ENCODE results near the gene STKLD1.
"Not testable (repeated sequence)": the region's sequence is repeated elsewhere in the genome, so short reads cannot be mapped to it uniquely, and the experiment has no call there.

Gene STKLD1

DNA sequence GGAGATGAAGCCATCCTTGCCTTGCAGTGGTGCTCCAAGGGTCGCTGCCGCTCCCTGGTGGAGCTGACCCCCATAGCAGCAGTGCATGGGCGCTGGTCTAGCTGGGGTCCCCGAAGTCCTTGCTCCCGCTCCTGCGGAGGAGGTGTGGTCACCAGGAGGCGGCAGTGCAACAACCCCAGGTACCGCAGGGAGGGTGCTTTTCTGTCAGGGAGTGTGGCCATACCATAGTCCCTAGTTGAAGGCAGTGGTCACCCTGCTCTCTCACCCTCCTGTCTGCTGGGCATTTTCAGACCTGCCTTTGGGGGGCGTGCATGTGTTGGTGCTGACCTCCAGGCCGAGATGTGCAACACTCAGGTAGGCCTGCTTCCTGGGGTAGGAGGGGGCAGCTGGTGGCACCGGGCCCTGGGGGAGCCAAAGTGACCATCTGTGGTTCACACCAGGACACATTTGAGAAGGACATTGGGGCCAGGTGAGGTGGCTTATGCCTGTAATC, 57.2 kb downstream of the STKLD1 start:
- no peak for DNase-seq (ENCODE audit: insufficient read length, low spot score)
- no peak for FAIRE-seq

GRCh38 chr9:133436681-133437080, 60.5 kb downstream of the STKLD1 start:
- FAIRE-seq (no peak), DNase-seq (ENCODE audit: insufficient read length, low spot score) (no peak)

- DNase-seq (ENCODE audit: insufficient read length, low spot score) (no peak), FAIRE-seq (no peak)
Observed at GRCh38 chr9:133437753-133438531, 61.8 kb downstream of the STKLD1 start.

GRCh38 chr9:133439337-133439736, 63.2 kb downstream of the STKLD1 start:
- FAIRE-seq (no peak), DNase-seq (ENCODE audit: insufficient read length, low spot score) (no peak)

DNA sequence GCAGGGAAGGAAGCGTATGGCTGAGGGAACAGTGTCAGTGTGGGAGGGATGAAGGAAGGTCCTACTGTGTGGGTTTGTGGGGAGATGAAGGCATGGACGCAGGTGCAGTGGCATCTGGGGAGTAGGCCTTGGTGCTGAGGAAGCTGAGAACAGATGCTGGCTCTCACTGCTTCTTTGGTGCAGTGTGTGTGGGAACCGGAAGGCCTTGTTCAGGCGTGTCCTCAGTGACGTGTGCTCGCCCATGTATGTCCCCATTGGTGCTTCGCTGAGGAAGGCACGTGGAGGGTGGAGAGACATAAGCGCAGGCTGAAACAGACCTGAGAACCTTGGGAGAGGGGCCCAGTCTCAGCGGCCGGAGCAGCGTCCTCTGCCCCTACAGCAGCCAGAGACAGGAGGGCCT, 64.7 kb downstream of the STKLD1 start:
- FAIRE-seq (no peak), DNase-seq (ENCODE audit: insufficient read length, low spot score) (no peak)

DNA sequence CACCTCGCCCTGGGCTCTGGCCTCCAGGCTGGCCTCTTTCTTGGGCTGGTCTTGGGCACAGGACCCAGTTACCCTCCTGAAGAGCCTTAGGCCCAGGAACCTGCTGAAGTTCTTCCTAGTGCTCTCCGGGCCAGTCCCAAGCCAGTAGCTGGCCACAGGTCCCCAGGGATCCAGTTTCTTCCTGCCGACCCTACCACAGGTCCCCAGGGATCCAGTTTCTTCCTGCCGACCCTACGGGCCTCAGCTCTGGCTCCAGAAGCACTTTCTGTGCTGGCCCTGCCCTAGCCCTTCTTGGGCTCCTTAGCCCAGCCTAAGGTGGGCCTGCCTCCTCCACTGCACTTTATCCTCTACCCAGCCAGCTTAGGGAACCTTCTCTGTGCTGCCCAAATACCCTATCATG, 65.4 kb downstream of the STKLD1 start:
- DNase-seq (ENCODE audit: insufficient read length, low spot score) (no peak), FAIRE-seq (no peak)

GRCh38 chr9:133443248-133443647, 67.1 kb downstream of the STKLD1 start:
- FAIRE-seq (no peak), DNase-seq (ENCODE audit: insufficient read length, low spot score) (no peak)

- FAIRE-seq: no peak
- no peak for DNase-seq (ENCODE audit: insufficient read length, low spot score)
Observed at GRCh38 chr9:133443982-133444381, 67.8 kb downstream of the STKLD1 start.

DNA sequence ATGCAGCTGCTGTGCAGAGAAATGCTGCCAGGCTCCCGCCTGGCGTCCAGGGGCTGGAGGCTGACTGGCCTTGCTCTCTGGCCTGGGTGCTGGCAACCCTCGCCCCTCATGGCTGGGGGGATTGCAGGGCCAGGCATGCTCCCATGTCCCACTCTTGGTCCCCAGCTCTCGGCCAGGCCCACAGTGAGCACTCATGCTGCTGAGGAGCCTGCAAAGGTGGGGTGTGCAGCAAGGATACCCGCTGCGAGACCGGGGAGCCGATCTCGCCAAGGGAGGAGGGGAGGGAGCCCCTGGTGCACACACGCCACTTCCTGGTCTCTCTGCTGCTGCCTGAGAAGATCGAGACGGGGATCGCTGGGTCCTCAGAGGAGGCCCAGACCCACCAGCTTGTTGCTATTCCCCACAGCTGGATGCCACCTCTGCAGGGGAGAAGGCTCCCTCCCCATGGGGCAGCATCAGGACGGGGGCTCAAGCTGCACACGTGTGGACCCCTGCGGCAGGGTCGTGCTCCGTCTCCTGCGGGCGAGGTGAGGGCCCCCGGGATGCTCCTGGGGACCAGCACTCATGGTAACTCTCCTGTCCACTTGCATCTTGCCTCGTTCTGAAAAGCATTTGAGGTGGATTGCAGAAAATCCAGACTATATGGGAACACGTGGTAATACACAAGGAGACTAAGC, 69.3 kb downstream of the STKLD1 start:
- FAIRE-seq: no peak

GRCh38 chr9:133448487-133448972, 72.4 kb downstream of the STKLD1 start:
- FAIRE-seq: no peak
- no peak for DNase-seq (ENCODE audit: insufficient read length, low spot score)

More for the DNA sequence above, 69.3 kb downstream of the STKLD1 start:
- no peak for DNase-seq (ENCODE audit: insufficient read length, low spot score)

DNA sequence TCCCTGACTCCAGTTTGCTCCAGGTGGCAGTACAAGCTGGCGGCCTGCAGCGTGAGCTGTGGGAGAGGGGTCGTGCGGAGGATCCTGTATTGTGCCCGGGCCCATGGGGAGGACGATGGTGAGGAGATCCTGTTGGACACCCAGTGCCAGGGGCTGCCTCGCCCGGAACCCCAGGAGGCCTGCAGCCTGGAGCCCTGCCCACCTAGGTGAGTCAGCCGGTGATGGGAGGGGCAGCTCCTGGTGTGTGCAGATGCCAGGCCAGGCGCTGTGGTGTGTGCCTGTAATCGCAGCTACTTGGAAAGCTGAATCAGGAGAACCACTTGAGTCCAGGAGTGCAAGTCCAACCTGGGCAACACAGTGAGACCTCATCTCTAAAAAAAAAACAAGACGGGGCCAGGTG, 73.6 kb downstream of the STKLD1 start:
- no peak for DNase-seq (ENCODE audit: insufficient read length, low spot score)
- no peak for FAIRE-seq

- not testable (repeated sequence) for FAIRE-seq; DNase-seq (ENCODE audit: insufficient read length, low spot score)
Observed at GRCh38 chr9:133451865-133452264, 75.7 kb downstream of the STKLD1 start.

DNA sequence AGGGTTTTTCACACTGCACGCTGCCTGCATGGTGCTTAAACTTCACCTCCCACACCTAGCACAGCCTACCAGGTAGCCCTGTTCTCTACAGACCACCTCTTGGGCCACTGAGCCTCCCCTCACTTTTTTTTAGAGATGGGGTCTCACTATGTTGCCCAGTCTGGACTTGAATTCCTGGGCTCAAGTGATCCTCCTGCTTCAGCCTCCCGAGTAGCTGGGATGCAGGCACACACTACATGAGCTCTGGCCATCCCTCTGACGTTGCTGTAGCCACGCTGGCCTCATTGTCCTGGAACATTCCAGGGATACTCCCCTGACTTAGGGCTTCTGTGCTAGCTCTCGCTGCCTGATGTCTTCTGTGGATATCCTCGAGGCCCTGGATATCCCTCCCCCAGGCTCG, 76.4 kb downstream of the STKLD1 start:
- no peak for FAIRE-seq
- no peak for DNase-seq (ENCODE audit: insufficient read length, low spot score)

GRCh38 chr9:133453651-133454050, 77.5 kb downstream of the STKLD1 start:
- no peak for DNase-seq (ENCODE audit: insufficient read length, low spot score)
- no peak for FAIRE-seq

- DNase-seq (ENCODE audit: insufficient read length, low spot score) (no peak), FAIRE-seq (no peak)
Observed at GRCh38 chr9:133454325-133454724, 78.2 kb downstream of the STKLD1 start.

GRCh38 chr9:133454943-133455673, 78.9 kb downstream of the STKLD1 start:
- DNase-seq (ENCODE audit: insufficient read length, low spot score) (no peak), FAIRE-seq (no peak)
